GM23338 (cell line): ENCODE data around the gene DCHS1. TPM values are rescaled to one million over a fixed set of nuclear protein-coding genes. Genes with fewer than 3 reads are reported as not detected.

Source experiments
- ATAC-seq: fragments of 200-7000 bp; cut with Tn5 transposase; 3 replicates; pipeline ENCODE4 v1.9.1; 2020
- DNase-seq: peaks from one replicate; pipeline ENCODE4 v3.0.0-alpha.2; 2015; ENCODE audit warnings: low spot score
- H2AFZ ChIP-seq: fragments of 200-600 bp; sonication (generic); 2 replicates; pipeline ENCODE4 v1.8.0; 2016; ENCODE audit warnings: antibody characterized with exemption, mild to moderate bottlenecking, moderate library complexity
- H3F3A ChIP-seq: fragments of 200-600 bp; sonication (generic); replicated peaks from 2 replicates; pipeline ENCODE4 v1.8.0; 2017; ENCODE audit warnings: antibody characterized with exemption, mixed run types, low read depth
- H3K27ac ChIP-seq: fragments of 200-600 bp; sonication (generic); 2 replicates; pipeline ENCODE4 v1.6.1; 2016; ENCODE audit warnings: low read depth
- H3K27me3 ChIP-seq: fragments of 200-600 bp; sonication (generic); 2 replicates; pipeline ENCODE4 v1.8.0; 2016; ENCODE audit warnings: mild to moderate bottlenecking, mixed run types, moderate library complexity; ENCODE audit not compliant: insufficient read depth
- H3K36me3 ChIP-seq: fragments of 200-600 bp; sonication (generic); 2 replicates; pipeline ENCODE4 v1.8.0; 2016; ENCODE audit warnings: mild to moderate bottlenecking; ENCODE audit not compliant: insufficient read depth
- H3K4me1 ChIP-seq: fragments of 200-600 bp; sonication (generic); 2 replicates; pipeline ENCODE4 v1.8.0; 2016; ENCODE audit warnings: mild to moderate bottlenecking, moderate library complexity; ENCODE audit not compliant: insufficient read depth
- H3K4me2 ChIP-seq: fragments of 200-600 bp; sonication (generic); 2 replicates; pipeline ENCODE4 v1.7.1; 2017; ENCODE audit warnings: mixed run types
- H3K4me3 ChIP-seq: fragments of 200-600 bp; sonication (generic); 2 replicates; pipeline ENCODE4 v1.6.1; 2016; ENCODE audit warnings: mixed run types
- H3K79me2 ChIP-seq: fragments of 200-600 bp; sonication (generic); replicated peaks from 2 replicates; pipeline ENCODE4 v1.8.0; 2017; ENCODE audit warnings: mild to moderate bottlenecking; ENCODE audit not compliant: insufficient read depth
- H3K9me2 ChIP-seq: fragments of 200-600 bp; sonication (generic); 2 replicates; pipeline ENCODE4 v1.8.0; 2017; ENCODE audit not compliant: insufficient read depth
- H4K20me1 ChIP-seq: fragments of 200-600 bp; sonication (generic); replicated peaks from 2 replicates; pipeline ENCODE4 v1.8.0; 2017; ENCODE audit warnings: mild to moderate bottlenecking; ENCODE audit not compliant: insufficient read depth
- H3K27ac Mint-ChIP-seq: 2 replicates; pipeline ENCODE4 v1.8.0; 2020; ENCODE audit warnings: inconsistent platforms, mild to moderate bottlenecking, moderate library complexity, mixed read lengths
- H3K27me3 Mint-ChIP-seq: 3 replicates; pipeline ENCODE4 v1.8.0; 2022; ENCODE audit warnings: low read depth, mild to moderate bottlenecking, moderate library complexity, mixed read lengths, inconsistent platforms; ENCODE audit not compliant: insufficient read depth, poor library complexity
- H3K36me3 Mint-ChIP-seq: 3 replicates; pipeline ENCODE4 v1.8.0; 2021; ENCODE audit warnings: low read depth, mild to moderate bottlenecking, inconsistent platforms, moderate library complexity, mixed read lengths
- H3K4me1 Mint-ChIP-seq: 3 replicates; pipeline ENCODE4 v1.8.0; 2020; ENCODE audit warnings: mild to moderate bottlenecking, inconsistent platforms, mixed read lengths
- H3K4me3 Mint-ChIP-seq: 3 replicates; pipeline ENCODE4 v1.8.0; 2021; ENCODE audit warnings: moderate library complexity, mild to moderate bottlenecking, inconsistent platforms, mixed read lengths
- H3K9me3 Mint-ChIP-seq: 3 replicates; pipeline ENCODE4 v1.8.0; 2020; ENCODE audit warnings: moderate library complexity, mild to moderate bottlenecking, inconsistent platforms, mixed read lengths
- CREB1 ChIP-seq: fragments of 250-450 bp; sonication (Bioruptor Pico); IDR thresholded peaks from 2 replicates; pipeline ENCODE4 v1.5.0; 2020; ENCODE audit warnings: low read depth, mild to moderate bottlenecking, moderate library complexity
- CTCF ChIP-seq, 2 experiments: fragments of 200-600 bp in 1 of 2; sonication (generic) in 1 of 2; conservative IDR thresholded peaks; 2 replicates each; pipeline versions ENCODE4 v1.5.1 to v1.6.1; 2016 to 2017; ENCODE audit warnings: antibody characterized with exemption in 2 of 2, low read depth in 2 of 2, mild to moderate bottlenecking in 2 of 2, moderate library complexity in 1 of 2
- ETS1 ChIP-seq: IDR thresholded peaks from 2 replicates; pipeline ENCODE4 v1.6.1; 2016; ENCODE audit warnings: antibody characterized with exemption
- NANOG ChIP-seq: IDR thresholded peaks from 2 replicates; pipeline ENCODE4 v1.6.1; 2016; ENCODE audit warnings: antibody characterized with exemption, borderline replicate concordance
- POLR2AphosphoS5 ChIP-seq: IDR thresholded peaks from 2 replicates; pipeline ENCODE4 v1.6.1; 2016; ENCODE audit warnings: antibody characterized with exemption, low read depth
- REST ChIP-seq: IDR thresholded peaks from one replicate; pipeline ENCODE4 v1.6.1; 2018; ENCODE audit warnings: antibody characterized with exemption; ENCODE audit not compliant: unreplicated experiment
- STAT1 ChIP-seq: IDR thresholded peaks from one replicate; pipeline ENCODE4 v1.6.1; 2016; ENCODE audit warnings: antibody characterized with exemption; ENCODE audit not compliant: unreplicated experiment
- ZNF462 ChIP-seq: fragments of 250-450 bp; sonication (Bioruptor Pico); IDR thresholded peaks from 2 replicates; pipeline ENCODE4 v1.5.0; 2020; ENCODE audit warnings: mild to moderate bottlenecking, moderate library complexity
- polyA plus RNA-seq: library from polyadenylated mRNA; unstranded; fragments of >200 nt; fragmentation: Nextera tagmentation; extraction: Ambion mirVana; gene quantifications from 2 replicates; pipeline ENCODE4 v1.2.1, GENCODE V29; 2016
- total RNA-seq: library from RNA; depleted of rRNA; stranded (reverse); fragments of >200 nt; shearing (Covaris generic); gene quantifications from 2 replicates; pipeline ENCODE4 v1.2.3, GENCODE V29; 2014

DCHS1 gene
- total and polyA plus RNA-seq, 2 experiments from 2014 or later = 2.3 to 20.7 TPM

GRCh38 chr11:6608011-6608410 lies 47.6 kb downstream of the DCHS1 start:
- peaks cover 51% of the 10 kb centered on the region for H3K79me2 ChIP-seq
- peaks cover 51% of the 10 kb centered on the region for H3K36me3 Mint-ChIP-seq

More at GRCh38 chr11:6608011-6608410, 47.6 kb downstream of the DCHS1 start:
- Histone ChIP-seq H3K4me2 (no peak overlapping the region), H3F3A (peaks cover 16% of the 10 kb centered on the region), H3K27ac (peak overlapping the region; percentile 93), H3K27me3 (no peaks in the 10 kb centered on the region), H3K9me2 (no peaks in the 10 kb centered on the region), H3K4me3 (no peak overlapping the region), H4K20me1 (no peaks in the 10 kb centered on the region; the same call in 1 of the 2 replicates), H2AFZ (no peak overlapping the region), H3K4me1 (peaks cover 30% of the 10 kb centered on the region), H3K36me3 (peaks cover 35% of the 10 kb centered on the region)
- H3K9me3 Mint-ChIP-seq = no peaks in the 10 kb centered on the region
- H3K4me3 Mint-ChIP-seq = no peak overlapping the region
- no peak for DNase-seq
- peak overlapping the region; percentile 90 for H3K27ac Mint-ChIP-seq
- ATAC-seq = no peak
- peaks cover 22% of the 10 kb centered on the region for H3K4me1 Mint-ChIP-seq
- H3K27me3 Mint-ChIP-seq = peaks cover 15% of the 10 kb centered on the region
- no peak for TF ChIP-seq POLR2AphosphoS5
- no peak for TF ChIP-seq NANOG
- TF ChIP-seq ZNF462 (CRISPR knock-in tag) = no peak
- TF ChIP-seq REST = no peak
- TF ChIP-seq CREB1 (CRISPR knock-in tag) = no peak
- no peak for TF ChIP-seq CTCF (conservative IDR thresholded peaks at IDR 0.05; ENCODE audit: low read depth in 2 of 2)
- TF ChIP-seq ETS1 = no peak
- TF ChIP-seq STAT1 = no peak
